IPS-15b (cell line): ENCODE measurements around the gene RAB1B.

Experiments used
- H3K27me3 ChIP-seq: one replicate; pipeline ENCODE4 v1.6.1; 2013; ENCODE audit warnings: low read length; ENCODE audit not compliant: control insufficient read depth, insufficient read depth
- H3K36me3 ChIP-seq: one replicate; pipeline ENCODE4 v1.6.1; 2013; ENCODE audit warnings: low read length; ENCODE audit not compliant: control insufficient read depth, insufficient read depth
- H3K4me1 ChIP-seq: one replicate; pipeline ENCODE4 v1.6.1; 2013; ENCODE audit warnings: mild to moderate bottlenecking, low read length; ENCODE audit not compliant: control insufficient read depth, insufficient read depth
- H3K4me3 ChIP-seq: one replicate; pipeline ENCODE4 v1.5.1; 2013; ENCODE audit warnings: low read depth, low read length
- H3K9ac ChIP-seq: one replicate; pipeline ENCODE4 v1.6.1; 2013; ENCODE audit warnings: low read depth, mild to moderate bottlenecking, low read length
- H3K9me3 ChIP-seq: one replicate; pipeline ENCODE4 v1.6.1; 2013; ENCODE audit warnings: mild to moderate bottlenecking, low read length; ENCODE audit not compliant: control insufficient read depth, insufficient read depth

Gene RAB1B

GRCh38 chr11:66268244-66268951 is at the start of gene RAB1B:
TSS of gene RAB1B (plus strand) at chr11:66268639. CDS start at chr11:66268680, 41 bp downstream.
- H3K9ac ChIP-seq, result peak within 1 kb of the TSS; percentile 88
- no peaks in the 10 kb centered on the region for H3K4me1 ChIP-seq
- H3K27me3 ChIP-seq, result no peaks in the 10 kb centered on the region
- no peaks in the 10 kb centered on the region for H3K9me3 ChIP-seq
- H3K36me3 ChIP-seq, result peaks cover 31% of the 10 kb centered on the region
- peak within 1 kb of the TSS; percentile 62 for H3K4me3 ChIP-seq

GRCh38 chr11:66218846-66219620 is 49.4 kb upstream of the RAB1B start:
- Histone ChIP-seq H3K4me1 (peaks cover 2% of the 10 kb centered on the region), H3K9ac (no peak overlapping the region), H3K4me3 (no peak overlapping the region)

GRCh38 chr11:66219846-66220565 is 48.4 kb upstream of the RAB1B start:
- Histone ChIP-seq H3K4me1 (peaks cover 2% of the 10 kb centered on the region), H3K4me3 (no peak overlapping the region), H3K27me3 (no peaks in the 10 kb centered on the region), H3K9ac (no peak overlapping the region), H3K36me3 (peaks cover 8% of the 10 kb centered on the region), H3K9me3 (no peaks in the 10 kb centered on the region)

More at GRCh38 chr11:66218846-66219620, 49.4 kb upstream of the RAB1B start:
- Histone ChIP-seq H3K27me3 (no peaks in the 10 kb centered on the region), H3K36me3 (peaks cover 8% of the 10 kb centered on the region), H3K9me3 (no peaks in the 10 kb centered on the region)

- Histone ChIP-seq H3K27me3 (no peaks in the 10 kb centered on the region), H3K4me1 (peaks cover 2% of the 10 kb centered on the region), H3K36me3 (peaks cover 8% of the 10 kb centered on the region), H3K9ac (no peak overlapping the region), H3K4me3 (no peak overlapping the region), H3K9me3 (no peaks in the 10 kb centered on the region)
These were observed 47.9 kb upstream of the RAB1B start for GRCh38 chr11:66220566-66220935.

- Histone ChIP-seq H3K27me3 (no peaks in the 10 kb centered on the region), H3K4me3 (no peak overlapping the region), H3K36me3 (peaks cover 8% of the 10 kb centered on the region), H3K9ac (no peak overlapping the region), H3K9me3 (no peaks in the 10 kb centered on the region), H3K4me1 (peaks cover 2% of the 10 kb centered on the region)
These were observed 47.4 kb upstream of the RAB1B start for GRCh38 chr11:66221012-66221411.

- Histone ChIP-seq H3K36me3 (peaks cover 8% of the 10 kb centered on the region), H3K4me3 (no peak overlapping the region), H3K4me1 (peaks cover 2% of the 10 kb centered on the region), H3K27me3 (no peaks in the 10 kb centered on the region), H3K9me3 (no peaks in the 10 kb centered on the region), H3K9ac (no peak overlapping the region)
These were observed 46.7 kb upstream of the RAB1B start for GRCh38 chr11:66221726-66222236.

- H3K36me3 ChIP-seq, result peaks cover 6% of the 10 kb centered on the region
- H3K4me3 ChIP-seq, result no peak overlapping the region
- H3K4me1 ChIP-seq, result peaks cover 2% of the 10 kb centered on the region
- no peaks in the 10 kb centered on the region for H3K27me3 ChIP-seq
- H3K9me3 ChIP-seq, result no peaks in the 10 kb centered on the region
- no peak overlapping the region for H3K9ac ChIP-seq
These were observed 45.9 kb upstream of the RAB1B start for GRCh38 chr11:66222358-66223149.

- Histone ChIP-seq H3K27me3 (no peaks in the 10 kb centered on the region), H3K9ac (no peak overlapping the region), H3K4me3 (no peak overlapping the region), H3K4me1 (peaks cover 5% of the 10 kb centered on the region), H3K9me3 (no peaks in the 10 kb centered on the region), H3K36me3 (peaks cover 5% of the 10 kb centered on the region)
These were observed 44.1 kb upstream of the RAB1B start for GRCh38 chr11:66224226-66224855.

- Histone ChIP-seq H3K27me3 (no peaks in the 10 kb centered on the region), H3K4me3 (no peak overlapping the region), H3K9ac (no peak overlapping the region), H3K36me3 (peaks cover 5% of the 10 kb centered on the region), H3K4me1 (peaks cover 5% of the 10 kb centered on the region), H3K9me3 (no peaks in the 10 kb centered on the region)
These were observed 43.4 kb upstream of the RAB1B start for GRCh38 chr11:66225066-66225465.

GRCh38 chr11:66226101-66226500 is 42.3 kb upstream of the RAB1B start:
- H3K9ac ChIP-seq, result no peak overlapping the region
- H3K4me3 ChIP-seq, result no peak overlapping the region
- H3K4me1 ChIP-seq, result peaks cover 5% of the 10 kb centered on the region
- peaks cover 4% of the 10 kb centered on the region for H3K36me3 ChIP-seq
- no peaks in the 10 kb centered on the region for H3K27me3 ChIP-seq
- H3K9me3 ChIP-seq, result no peaks in the 10 kb centered on the region

- Histone ChIP-seq H3K9me3 (no peaks in the 10 kb centered on the region), H3K4me3 (no peak overlapping the region), H3K36me3 (peaks cover 4% of the 10 kb centered on the region), H3K9ac (no peak overlapping the region), H3K27me3 (no peaks in the 10 kb centered on the region), H3K4me1 (peaks cover 2% of the 10 kb centered on the region)
These were observed 40.7 kb upstream of the RAB1B start for GRCh38 chr11:66227700-66228099.
